Frontal cortex (tissue), 4 donors: Measurements from ENCODE around the gene KSR2. TPM values are rescaled to one million over a fixed set of nuclear protein-coding genes. Genes with fewer than 3 reads are reported as not detected.
"Not testable (repeated sequence)": the region's sequence is repeated elsewhere in the genome, so short reads cannot be mapped to it uniquely, and the experiment has no call there.

ENCODE experiments used
- DNase-seq, 2 donors: peaks; one replicate each; pipeline ENCODE4 v3.0.0; 2012; ENCODE audit warnings: low spot score in 2 of 2
- FAIRE-seq: peaks from 2 replicates; lab custom pipeline; 2012; peaks lifted over from hg19 to GRCh38; lab: Jason Lieb, UNC
- total RNA-seq: library from RNA; depleted of rRNA; stranded (reverse); fragments of >200 nt; gene quantifications from one replicate; pipeline ENCODE4 v1.2.3, GENCODE V29; 2014
- donor health status: control.
- donor health status: control.
- donor health status: control.

The KSR2 gene
- total RNA-seq, 1 donor from 2014 or later = 0.82 TPM

DNA sequence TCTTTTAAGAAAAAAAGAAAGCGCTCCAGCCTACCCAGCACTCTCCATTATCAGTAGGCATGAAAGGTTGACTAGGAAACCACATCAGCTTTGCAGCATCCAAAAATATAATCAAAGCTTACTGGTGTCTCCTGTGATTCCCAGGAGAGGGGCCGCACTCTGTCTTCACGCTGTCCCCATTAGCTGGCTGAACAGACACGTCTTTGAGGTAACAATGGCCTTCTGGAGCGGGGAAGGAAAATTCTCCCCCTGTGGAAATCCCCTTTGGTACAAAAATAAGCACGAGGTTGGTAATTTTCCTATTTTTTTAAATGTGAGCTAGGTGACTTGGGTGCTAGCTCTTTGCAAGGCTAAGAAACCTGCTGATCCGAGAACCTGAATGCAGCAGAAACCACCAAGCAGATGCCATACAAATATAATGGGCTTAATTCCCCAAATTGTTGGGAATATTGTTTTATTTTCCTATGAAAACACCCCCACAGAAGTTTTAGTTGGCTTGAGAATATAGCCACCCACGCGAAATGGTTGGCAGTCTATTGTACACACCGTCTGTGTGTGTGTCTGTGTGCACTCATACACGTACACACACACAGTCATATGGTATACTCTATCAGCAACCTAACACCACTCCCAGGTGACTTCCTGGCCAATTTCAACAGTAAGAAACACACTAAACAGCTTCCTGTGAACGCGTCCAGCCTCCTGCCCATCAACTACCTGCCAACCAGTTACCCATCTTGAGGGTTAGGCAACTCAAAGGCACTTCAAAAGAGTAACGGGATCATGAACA, 71.2 kb downstream of the KSR2 start:
- FAIRE-seq = no peak

DNA sequence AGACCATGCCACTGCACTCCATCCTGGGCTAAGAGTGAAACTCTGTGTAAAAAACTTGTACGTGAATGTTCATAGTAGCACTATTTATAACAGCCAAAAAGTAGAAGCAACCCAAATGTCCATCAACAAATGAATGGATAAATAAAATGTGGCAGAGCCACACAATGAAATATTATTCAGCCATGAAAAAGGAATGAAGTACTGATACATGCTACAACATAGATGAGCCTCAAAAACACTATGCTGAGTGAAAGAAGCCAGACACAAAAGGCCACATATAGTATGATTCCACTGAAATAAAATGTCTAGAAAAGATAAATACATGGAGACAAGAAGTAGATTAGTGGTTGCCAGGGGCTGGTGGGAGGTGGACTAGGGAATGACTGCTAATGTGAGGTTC, 72.8 kb downstream of the KSR2 start:
- FAIRE-seq = no peak
- DNase-seq = no peak

More for the DNA sequence above, 71.2 kb downstream of the KSR2 start:
- DNase-seq = no peak

DNA sequence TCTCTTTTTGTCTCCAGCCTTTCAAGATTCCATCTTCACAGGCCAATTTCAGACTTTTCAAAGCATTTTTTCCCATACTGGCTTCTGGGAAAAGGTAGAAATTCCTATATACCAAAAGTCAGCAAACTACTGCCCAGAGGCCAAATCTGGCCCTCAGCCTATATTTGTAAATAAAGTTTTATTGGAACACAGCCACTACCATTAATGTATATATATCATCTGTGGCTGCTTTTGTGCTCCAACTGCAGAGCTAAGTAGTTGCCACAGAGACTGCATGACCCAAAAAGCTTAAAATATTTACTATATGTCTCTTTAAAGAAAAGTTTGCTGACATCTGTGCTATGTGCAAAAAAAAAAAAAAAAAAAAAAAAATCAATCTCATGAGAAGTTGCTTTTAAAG, 76.3 kb downstream of the KSR2 start:
- DNase-seq (no peak), FAIRE-seq (no peak)

DNA sequence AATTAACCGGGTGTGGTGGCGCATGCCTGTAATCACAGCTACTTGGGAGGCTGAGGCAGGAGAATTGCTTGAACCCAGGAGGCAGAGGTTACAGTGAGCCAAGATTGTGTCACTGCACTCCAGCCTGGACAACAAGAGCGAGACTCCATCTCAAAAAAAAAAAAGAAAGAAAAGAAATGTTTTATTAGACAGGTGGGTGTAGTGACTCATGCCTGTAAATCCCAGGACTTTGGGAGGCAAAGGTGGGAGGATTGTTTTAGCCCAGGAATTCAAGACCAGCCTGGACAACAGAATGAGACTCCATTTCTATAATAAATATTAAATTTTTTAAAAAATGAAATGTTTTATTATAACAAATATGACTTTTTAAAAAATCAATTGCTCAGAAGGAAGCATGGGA, 77.5 kb downstream of the KSR2 start:
- FAIRE-seq, DNase-seq: not testable (repeated sequence)

DNA sequence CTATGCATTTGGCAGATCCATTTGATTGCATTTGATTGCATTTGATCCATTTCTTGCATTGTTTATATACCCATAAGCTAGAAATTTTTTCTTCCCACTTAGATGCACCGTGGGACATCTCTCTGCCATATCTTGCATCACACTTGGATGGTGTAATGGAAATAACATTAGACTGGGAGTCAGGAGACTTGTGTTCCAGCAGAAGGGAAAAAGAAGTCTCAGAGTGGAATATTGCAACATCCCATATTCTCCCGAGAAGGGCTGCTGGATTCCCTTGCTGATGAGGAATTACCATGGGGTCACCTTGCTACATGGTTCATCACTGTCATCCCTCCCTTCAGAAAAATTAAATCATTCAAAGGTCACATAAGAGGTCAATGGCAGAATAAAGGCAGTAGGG, 78.1 kb downstream of the KSR2 start:
- DNase-seq = no peak
- no peak for FAIRE-seq

DNA sequence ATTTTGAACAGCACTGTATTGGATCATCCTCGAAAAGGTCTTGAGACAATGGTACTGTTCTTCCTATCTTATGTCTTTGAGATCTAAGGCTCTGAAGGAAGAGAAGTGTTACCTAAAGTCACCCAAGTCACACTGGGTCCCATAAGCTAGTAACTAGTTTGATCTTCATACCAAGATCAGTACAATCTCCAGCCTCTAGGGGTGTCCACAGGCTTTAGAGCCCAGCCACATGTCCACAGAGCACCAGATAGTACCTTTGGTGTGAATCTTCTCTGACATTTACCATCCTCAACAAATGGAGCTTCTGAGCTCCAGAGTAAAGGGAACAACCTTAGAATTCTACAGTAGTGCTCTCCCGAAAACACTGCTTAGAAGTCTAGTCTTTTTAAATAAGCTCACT, 78.7 kb downstream of the KSR2 start:
- FAIRE-seq (no peak), DNase-seq (no peak)

DNA sequence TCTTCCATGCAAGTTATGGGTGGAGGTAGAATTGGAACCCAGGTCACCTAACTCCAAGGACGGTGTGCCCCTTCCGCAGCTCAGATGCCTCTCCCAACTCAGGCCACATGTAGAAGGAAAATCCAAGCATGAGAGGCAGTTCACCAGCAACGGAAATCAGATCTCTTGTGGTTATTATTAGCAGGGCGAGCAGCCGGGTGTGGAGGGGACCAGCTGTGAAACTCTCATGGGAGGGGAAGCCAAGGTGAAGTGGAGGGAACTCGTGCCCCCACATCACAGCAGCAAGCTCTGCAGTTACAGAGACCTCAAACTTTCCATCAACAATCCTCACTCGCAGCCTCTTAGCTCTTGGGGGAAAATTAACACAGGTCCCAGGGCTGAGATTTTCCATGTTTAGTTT, 79.7 kb downstream of the KSR2 start:
- no peak for FAIRE-seq
- no peak for DNase-seq

DNA sequence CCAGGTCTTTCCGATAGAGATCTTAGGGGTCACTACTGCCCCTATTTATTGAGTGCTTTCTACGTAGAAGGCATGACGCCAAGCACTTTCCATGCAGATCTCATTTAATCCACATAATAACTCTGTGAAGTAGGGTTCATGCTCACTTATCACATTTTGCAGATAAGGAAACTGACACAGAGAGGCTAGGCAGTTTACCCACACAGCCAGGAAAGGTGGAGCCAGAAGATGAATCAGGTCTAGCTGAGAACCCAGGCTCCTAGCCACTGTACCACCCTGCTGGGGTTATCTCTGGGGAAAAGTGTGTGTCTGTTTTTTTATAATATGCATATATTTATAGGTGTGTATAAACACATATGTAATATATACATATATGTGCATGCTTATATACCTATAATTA, 83.6 kb downstream of the KSR2 start:
- FAIRE-seq = no peak
- no peak for DNase-seq

DNA sequence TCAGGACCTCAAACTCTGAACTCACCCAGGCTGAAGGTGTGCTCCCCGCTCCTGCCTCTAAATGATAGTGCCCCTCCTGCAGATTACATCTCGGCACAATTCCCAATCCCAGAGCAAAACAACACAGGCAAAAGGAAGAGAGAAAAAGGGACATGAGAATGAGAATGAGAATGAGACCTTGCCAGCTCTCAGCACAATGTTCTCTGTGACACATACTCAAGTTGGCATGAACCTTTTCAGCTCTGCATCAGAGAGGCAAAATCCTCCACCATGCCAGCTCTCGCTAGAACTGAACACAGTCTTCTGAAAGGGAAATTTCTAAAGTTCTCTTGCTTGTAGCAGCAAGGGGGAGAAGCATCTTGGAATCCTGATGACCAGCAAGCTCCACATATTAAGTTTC, 84.6 kb downstream of the KSR2 start:
- no peak for DNase-seq
- FAIRE-seq = no peak

DNA sequence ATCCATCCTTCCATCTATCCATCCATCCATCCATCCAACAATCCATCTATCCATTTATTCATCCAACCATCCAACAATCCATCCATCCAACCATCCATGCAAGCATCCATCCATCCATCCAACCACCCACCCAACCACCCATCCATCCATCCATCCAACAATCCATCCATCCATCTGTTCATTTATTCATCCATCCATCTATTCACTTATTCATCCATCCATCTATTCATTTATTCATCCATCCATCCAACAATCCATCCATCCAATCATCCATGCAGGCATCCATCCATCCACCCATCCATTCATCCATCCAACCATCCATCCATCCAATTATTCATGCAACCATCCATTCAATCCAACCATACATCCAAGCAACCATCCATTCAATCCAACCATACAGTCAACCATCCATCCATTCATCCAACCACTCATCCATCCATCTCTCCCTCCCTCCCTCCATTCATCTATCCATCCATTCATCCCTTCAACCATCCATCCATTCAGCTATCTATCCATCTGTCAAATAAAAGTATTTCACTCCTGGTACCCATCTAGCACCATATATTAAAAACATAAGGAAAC, 86.1 kb downstream of the KSR2 start:
- DNase-seq = no peak
- FAIRE-seq = no peak

DNA sequence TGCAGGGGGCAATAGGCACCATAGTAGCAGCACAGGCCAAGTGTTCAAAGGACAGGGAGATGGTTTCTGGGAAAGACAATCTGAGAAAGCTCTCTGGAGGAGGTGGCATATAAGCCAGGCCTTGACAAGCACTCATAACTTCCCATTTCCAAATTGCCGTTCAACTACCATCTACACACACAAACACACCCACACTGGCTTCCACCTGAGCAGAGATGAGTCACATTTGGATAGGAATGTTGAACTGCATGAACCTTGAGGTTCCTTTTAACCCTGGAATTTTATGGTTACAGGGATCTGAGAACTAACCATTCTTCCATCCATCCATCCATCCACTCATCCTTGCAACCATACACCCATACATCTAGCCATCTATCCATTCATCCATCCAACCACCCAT, 86.6 kb downstream of the KSR2 start:
- DNase-seq = no peak
- no peak for FAIRE-seq

DNA sequence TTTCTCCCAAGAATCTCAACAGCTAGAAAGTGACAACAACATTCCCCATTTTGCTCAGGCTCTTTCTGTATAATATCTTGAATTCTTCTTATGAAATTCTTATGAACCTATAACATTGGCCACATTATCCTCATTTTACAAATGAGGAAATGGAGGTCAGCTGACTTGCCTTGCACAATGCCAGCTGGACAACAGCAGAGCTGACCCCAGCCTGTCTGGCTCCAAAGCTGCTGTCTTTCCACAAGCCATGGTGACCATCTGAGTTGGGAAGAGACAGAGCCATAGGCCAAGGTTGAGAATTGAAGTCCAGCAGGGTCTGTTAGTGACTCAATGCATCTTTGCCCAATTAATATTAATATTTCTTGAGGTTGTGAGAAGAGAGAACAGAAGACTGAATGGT, 87.3 kb downstream of the KSR2 start:
- FAIRE-seq = no peak

DNA sequence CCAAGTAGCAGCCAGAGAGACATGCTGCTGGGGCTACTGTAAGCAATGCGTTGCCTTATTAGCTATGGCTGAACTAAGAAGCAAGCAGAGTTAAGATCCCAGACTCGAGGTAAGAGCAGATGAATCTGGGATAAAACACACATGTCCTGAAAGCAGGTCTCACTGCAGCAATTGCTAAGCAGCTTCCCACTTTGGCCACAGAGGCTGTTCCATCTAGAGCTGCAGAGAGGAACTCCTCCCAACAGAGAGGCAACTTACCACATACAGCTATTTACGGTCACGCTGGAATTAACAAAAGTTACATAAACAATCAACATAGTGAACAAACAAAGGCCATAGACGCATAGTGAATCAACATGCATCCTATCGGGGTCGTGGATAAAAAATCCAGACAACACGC, 90.2 kb downstream of the KSR2 start:
- DNase-seq (no peak), FAIRE-seq (no peak)

More for the DNA sequence above, 87.3 kb downstream of the KSR2 start:
- no peak for DNase-seq

DNA sequence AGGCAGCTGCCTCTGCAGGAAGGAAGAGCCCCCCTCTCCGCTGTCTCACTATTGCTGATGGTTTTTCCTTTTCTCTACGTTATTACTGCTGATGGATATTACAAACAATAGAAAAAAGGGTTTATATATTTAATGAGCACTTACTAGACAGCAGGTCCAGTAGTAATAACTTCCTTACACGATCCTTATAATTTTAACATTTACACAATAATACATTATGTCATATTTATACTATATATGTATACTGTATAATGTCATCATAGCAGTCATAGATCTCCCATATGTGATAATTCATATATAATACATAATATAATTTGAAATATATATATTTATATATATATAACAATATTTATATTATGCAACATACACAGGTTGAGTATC, 92.4 kb downstream of the KSR2 start:
- DNase-seq (no peak), FAIRE-seq (peak; percentile 3)

DNA sequence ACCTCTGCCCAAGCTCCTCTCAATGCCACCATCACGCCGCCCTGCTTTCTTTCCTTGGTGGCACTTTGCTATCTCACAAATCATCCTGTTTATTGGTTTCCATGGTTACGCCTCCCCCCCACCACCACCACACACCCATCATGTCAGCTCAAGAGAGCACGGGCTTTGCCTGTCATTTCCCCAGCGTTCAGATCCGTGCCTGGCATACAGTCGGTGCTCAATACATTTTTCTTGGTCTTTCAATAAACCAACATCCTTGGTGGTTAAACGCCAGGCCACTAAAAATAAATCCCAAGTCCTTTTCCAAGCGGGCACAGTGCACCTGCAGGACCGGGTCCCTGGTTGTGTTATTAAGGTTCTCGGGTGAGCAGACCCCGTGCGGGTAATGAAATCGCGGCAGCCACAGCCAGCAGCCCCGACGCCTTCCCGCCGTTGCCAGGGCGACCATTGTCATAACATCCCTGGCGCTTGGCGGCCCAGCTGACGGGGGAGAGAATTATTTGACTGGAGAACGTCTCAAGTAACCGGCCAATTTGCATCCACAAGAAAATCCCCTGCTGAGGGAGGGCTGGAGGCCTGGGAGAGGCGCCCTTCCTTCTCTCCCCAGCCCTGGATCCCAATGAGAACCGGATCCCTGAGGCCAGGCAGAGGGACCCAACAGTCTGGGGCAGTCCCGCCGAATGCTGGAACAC, 92.9 kb downstream of the KSR2 start:
- FAIRE-seq (no peak), DNase-seq (no peak)

DNA sequence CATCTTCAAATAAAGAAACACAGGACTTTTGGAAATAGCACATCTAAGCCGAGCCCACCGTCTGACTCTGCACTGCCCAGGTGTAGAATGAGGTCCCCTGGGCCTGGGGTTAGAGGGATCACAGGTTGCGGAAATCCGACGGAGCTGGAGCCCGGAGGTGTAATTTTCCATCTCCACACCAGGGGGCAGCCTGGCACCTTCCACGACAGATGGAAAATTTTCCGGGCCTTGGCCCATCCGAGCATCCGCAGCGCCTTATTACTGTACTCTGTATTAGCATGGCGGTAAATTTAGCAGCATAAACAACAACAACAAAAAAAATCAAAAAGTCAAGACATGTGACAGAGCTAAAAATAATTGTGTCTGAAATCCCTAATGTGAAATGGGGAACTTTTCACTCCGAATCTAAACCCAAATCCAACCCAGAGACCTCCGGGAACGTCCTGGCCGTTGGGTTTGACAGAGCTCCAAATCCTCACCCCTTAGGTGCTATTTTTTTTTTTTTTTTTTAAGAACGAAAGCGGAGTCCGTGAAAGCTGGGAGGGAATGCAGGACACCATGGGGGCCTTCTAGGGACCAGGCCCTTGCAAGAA, 93.9 kb downstream of the KSR2 start:
- FAIRE-seq (no peak), DNase-seq (no peak)

DNA sequence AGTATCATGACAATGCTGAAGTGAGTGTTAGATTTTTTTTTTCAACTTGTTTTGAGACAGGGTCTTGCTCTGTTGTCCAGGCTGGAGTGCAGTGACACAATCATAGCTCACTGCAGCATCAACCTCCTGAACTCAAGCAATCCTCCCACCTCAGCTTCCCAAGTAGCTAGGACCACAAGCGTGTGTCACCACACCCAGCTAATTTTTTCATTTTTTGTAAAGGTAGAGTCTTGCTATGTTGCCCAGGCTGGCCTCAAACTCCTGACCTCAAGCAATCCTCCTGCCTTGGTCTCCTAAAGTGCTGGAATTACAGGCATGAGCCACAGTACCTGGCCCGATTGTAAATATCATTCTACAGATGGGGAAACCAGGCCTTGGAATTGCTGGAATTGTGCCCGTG, 94.6 kb downstream of the KSR2 start:
- FAIRE-seq, DNase-seq: not testable (repeated sequence)

DNA sequence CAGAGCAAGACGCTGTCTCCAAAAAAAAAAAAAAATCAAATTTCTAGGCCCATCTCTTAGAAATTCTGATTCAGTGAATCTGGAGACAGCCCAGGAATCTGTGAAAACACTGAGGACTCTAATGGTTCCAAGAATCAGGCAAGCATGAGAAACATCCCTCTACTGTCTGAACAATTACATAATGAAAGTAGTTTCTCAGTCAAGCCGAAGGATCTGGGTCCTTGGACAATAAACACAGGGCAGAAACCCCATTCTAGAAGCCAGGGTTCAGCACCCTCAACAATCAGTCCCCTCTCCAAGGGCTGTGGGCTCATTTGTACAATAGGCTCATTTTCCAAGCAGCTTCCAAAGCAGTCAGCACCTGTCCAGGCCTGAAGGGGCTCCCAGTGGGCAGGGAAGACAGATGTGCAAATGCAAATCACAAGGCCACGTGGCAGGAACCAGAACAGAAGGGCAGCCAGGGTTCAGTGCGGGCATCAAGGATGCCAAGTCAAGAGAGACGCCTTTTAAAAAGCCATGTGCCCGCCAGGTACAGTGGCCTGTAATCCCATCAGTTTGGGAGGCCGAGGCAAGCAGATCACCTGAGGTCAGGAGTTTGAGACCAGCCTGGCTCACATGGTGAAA, 96.1 kb downstream of the KSR2 start:
- FAIRE-seq (no peak), DNase-seq (no peak)

DNA sequence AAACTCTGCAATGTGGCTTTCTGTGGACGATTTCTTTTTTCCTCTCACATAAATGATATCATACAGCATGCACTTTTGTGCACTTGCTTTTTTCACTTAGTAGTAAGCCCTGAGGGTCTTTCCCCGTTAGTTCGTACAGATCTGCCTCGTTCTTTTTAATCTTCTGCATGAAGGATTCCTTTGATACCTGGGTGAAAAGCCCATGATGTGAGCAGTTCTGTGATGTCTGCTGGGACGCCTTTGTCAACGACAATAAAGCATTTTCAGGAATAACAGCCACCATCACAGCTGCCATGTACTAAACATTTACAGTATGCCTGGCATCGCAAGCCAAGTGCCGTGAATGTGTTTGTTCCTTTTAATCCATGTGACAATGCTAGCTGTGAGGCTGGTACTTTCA, 99.2 kb downstream of the KSR2 start:
- FAIRE-seq = no peak

DNA sequence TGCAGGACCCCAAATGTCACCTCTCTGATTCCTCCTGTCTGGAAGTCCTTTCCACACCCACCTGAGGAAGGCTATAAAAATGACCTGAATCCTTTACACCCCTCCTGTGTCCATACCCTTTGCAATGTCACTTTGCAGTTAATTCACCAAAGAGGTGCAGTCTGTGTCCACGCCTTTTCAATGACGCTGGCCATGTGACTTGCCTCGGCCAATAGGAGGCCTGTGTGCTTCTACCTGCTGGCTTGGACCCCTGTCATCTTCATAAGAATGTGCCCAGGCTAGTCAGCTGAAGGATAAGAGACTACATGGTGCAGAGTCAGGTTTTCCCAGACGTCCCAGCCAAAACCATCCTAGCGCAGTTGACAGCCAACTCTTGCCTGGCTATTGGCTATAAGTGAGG, 101.4 kb downstream of the KSR2 start:
- DNase-seq (no peak), FAIRE-seq (no peak)

More for the DNA sequence above, 99.2 kb downstream of the KSR2 start:
- DNase-seq = no peak
